ACC112 (cell line): Measurements from ENCODE around the gene CDK15.

Experiments
- H2AFZ ChIP-seq: fragments of 200-600 bp; sonication (generic); one replicate; pipeline ENCODE4 v1.6.0; 2017; ENCODE audit warnings: antibody characterized with exemption, low read length; ENCODE audit not compliant: unreplicated experiment
- H3K27ac ChIP-seq: fragments of 200-600 bp; sonication (generic); 2 replicates; pipeline ENCODE4 v1.5.1; 2014; ENCODE audit warnings: low read depth, mild to moderate bottlenecking, antibody characterized with exemption, low read length, moderate library complexity
- H3K27me3 ChIP-seq: fragments of 200-600 bp; sonication (generic); 2 replicates; pipeline ENCODE4 v1.6.1; 2014; ENCODE audit warnings: mild to moderate bottlenecking, antibody characterized with exemption, low read length, moderate library complexity, mixed read lengths; ENCODE audit not compliant: insufficient read depth
- H3K36me3 ChIP-seq: fragments of 200-600 bp; sonication (generic); 2 replicates; pipeline ENCODE4 v1.6.1; 2016; ENCODE audit warnings: mild to moderate bottlenecking, antibody characterized with exemption, low read length, moderate library complexity, mixed read lengths; ENCODE audit not compliant: insufficient read depth
- H3K4me1 ChIP-seq: fragments of 200-600 bp; sonication (generic); one replicate; pipeline ENCODE4 v1.6.1; 2016; ENCODE audit warnings: low read length, mixed read lengths; ENCODE audit not compliant: insufficient read depth, unreplicated experiment, control insufficient read depth
- H3K4me3 ChIP-seq: fragments of 200-600 bp; sonication (generic); 2 replicates; pipeline ENCODE4 v1.5.1; 2014; ENCODE audit warnings: mild to moderate bottlenecking, low read depth, low read length
- H3K79me2 ChIP-seq: fragments of 200-600 bp; sonication (generic); one replicate; pipeline ENCODE4 v1.6.0; 2016; ENCODE audit warnings: low read length; ENCODE audit not compliant: control insufficient read depth, unreplicated experiment, insufficient read depth

CDK15 gene

GRCh38 chr2:201847481-201847880 is 41.1 kb downstream of the CDK15 start:
- Histone ChIP-seq H3K27me3 (no peaks in the 10 kb centered on the region), H3K4me3 (no peak overlapping the region), H2AFZ (no peak overlapping the region), H3K79me2 (no peaks in the 10 kb centered on the region), H3K4me1 (peaks cover 4% of the 10 kb centered on the region), H3K36me3 (no peaks in the 10 kb centered on the region), H3K27ac (no peak overlapping the region)

GRCh38 chr2:201852462-201852861 is 46.1 kb downstream of the CDK15 start:
- Histone ChIP-seq H3K27ac (peak overlapping the region; percentile 86), H3K79me2 (no peaks in the 10 kb centered on the region), H3K4me1 (peaks cover 34% of the 10 kb centered on the region), H2AFZ (peak overlapping the region; percentile 56), H3K36me3 (no peaks in the 10 kb centered on the region), H3K4me3 (no peak overlapping the region), H3K27me3 (no peaks in the 10 kb centered on the region)

GRCh38 chr2:201852878-201853415 is 46.6 kb downstream of the CDK15 start:
- H3K79me2 ChIP-seq, result no peaks in the 10 kb centered on the region
- peak overlapping the region; percentile 86 for H3K27ac ChIP-seq
- no peaks in the 10 kb centered on the region for H3K27me3 ChIP-seq
- no peak overlapping the region for H3K4me3 ChIP-seq
- H3K4me1 ChIP-seq, result peaks cover 34% of the 10 kb centered on the region
- no peaks in the 10 kb centered on the region for H3K36me3 ChIP-seq
- H2AFZ ChIP-seq, result peak overlapping the region; percentile 56

GRCh38 chr2:201854221-201854801 is 48.0 kb downstream of the CDK15 start:
- Histone ChIP-seq H2AFZ (peak overlapping the region; percentile 37), H3K79me2 (no peaks in the 10 kb centered on the region), H3K36me3 (no peaks in the 10 kb centered on the region), H3K4me1 (peaks cover 34% of the 10 kb centered on the region), H3K27ac (peak overlapping the region; percentile 86), H3K27me3 (no peaks in the 10 kb centered on the region), H3K4me3 (peak overlapping the region; percentile 4; the same call in 1 of the 2 replicates)

GRCh38 chr2:201854841-201855240 is 48.5 kb downstream of the CDK15 start:
- Histone ChIP-seq H3K79me2 (no peaks in the 10 kb centered on the region), H3K36me3 (no peaks in the 10 kb centered on the region), H3K27me3 (no peaks in the 10 kb centered on the region), H3K27ac (peak overlapping the region; percentile 86), H2AFZ (peak overlapping the region; percentile 37), H3K4me1 (peaks cover 34% of the 10 kb centered on the region), H3K4me3 (peak overlapping the region; percentile 4; the same call in 1 of the 2 replicates)

GRCh38 chr2:201855356-201855755 is 49.0 kb downstream of the CDK15 start:
- Histone ChIP-seq H3K36me3 (no peaks in the 10 kb centered on the region), H3K79me2 (no peaks in the 10 kb centered on the region), H3K4me3 (no peak overlapping the region), H3K27me3 (no peaks in the 10 kb centered on the region), H3K4me1 (peaks cover 34% of the 10 kb centered on the region), H2AFZ (no peak overlapping the region), H3K27ac (peak overlapping the region; percentile 86)

GRCh38 chr2:201857326-201857725 is 51.0 kb downstream of the CDK15 start:
- H3K27me3 ChIP-seq, result no peaks in the 10 kb centered on the region
- no peak overlapping the region for H3K4me3 ChIP-seq
- H3K4me1 ChIP-seq, result peaks cover 31% of the 10 kb centered on the region
- no peaks in the 10 kb centered on the region for H3K36me3 ChIP-seq
- H3K79me2 ChIP-seq, result no peaks in the 10 kb centered on the region
- H2AFZ ChIP-seq, result no peak overlapping the region
- no peak overlapping the region for H3K27ac ChIP-seq

GRCh38 chr2:201858281-201859184 is 52.2 kb downstream of the CDK15 start:
- H3K4me1 ChIP-seq, result peaks cover 19% of the 10 kb centered on the region
- H3K4me3 ChIP-seq, result no peak overlapping the region
- H2AFZ ChIP-seq, result no peak overlapping the region
- H3K36me3 ChIP-seq, result no peaks in the 10 kb centered on the region
- H3K79me2 ChIP-seq, result no peaks in the 10 kb centered on the region
- H3K27me3 ChIP-seq, result no peaks in the 10 kb centered on the region
- H3K27ac ChIP-seq, result no peak overlapping the region

- H3K27me3 ChIP-seq, result no peaks in the 10 kb centered on the region
- H3K79me2 ChIP-seq, result no peaks in the 10 kb centered on the region
- H3K4me3 ChIP-seq, result no peak overlapping the region
- no peaks in the 10 kb centered on the region for H3K36me3 ChIP-seq
- H3K4me1 ChIP-seq, result peaks cover 7% of the 10 kb centered on the region
- no peak overlapping the region for H3K27ac ChIP-seq
- no peak overlapping the region for H2AFZ ChIP-seq
Measured at GRCh38 chr2:201859949-201860348, 53.6 kb downstream of the CDK15 start.

GRCh38 chr2:201860636-201861066 is 54.3 kb downstream of the CDK15 start:
- Histone ChIP-seq H3K4me3 (no peak overlapping the region), H3K27ac (no peak overlapping the region), H3K79me2 (no peaks in the 10 kb centered on the region), H3K27me3 (no peaks in the 10 kb centered on the region), H3K4me1 (no peaks in the 10 kb centered on the region), H3K36me3 (no peaks in the 10 kb centered on the region), H2AFZ (no peak overlapping the region)
